MM.1S (cell line): Measurements from ENCODE around the gene ZNF428.

Experiments
- DNase-seq: peaks from one replicate; pipeline ENCODE4 v3.0.0-alpha.2; 2015
- H2AFZ ChIP-seq: fragments of 300-600 bp; sonication (generic); 2 replicates; pipeline ENCODE4 v1.6.0; 2016; ENCODE audit warnings: antibody characterized with exemption, low read length
- H3F3A ChIP-seq: fragments of 300-600 bp; sonication (generic); 2 replicates; pipeline ENCODE4 v1.6.1; 2016; ENCODE audit warnings: mild to moderate bottlenecking, antibody characterized with exemption, low read length, moderate library complexity, mixed read lengths; ENCODE audit not compliant: insufficient read depth
- H3K27ac ChIP-seq: fragments of 300-600 bp; sonication (generic); 2 replicates; pipeline ENCODE4 v1.5.1; 2016; ENCODE audit warnings: mild to moderate bottlenecking, low read length
- H3K27me3 ChIP-seq: fragments of 300-600 bp; sonication (generic); replicated peaks from 2 replicates; pipeline ENCODE4 v1.6.0; 2016; ENCODE audit warnings: low read length; ENCODE audit not compliant: insufficient read depth
- H3K36me3 ChIP-seq: fragments of 300-600 bp; sonication (generic); replicated peaks from 2 replicates; pipeline ENCODE4 v1.6.1; 2016; ENCODE audit warnings: mild to moderate bottlenecking, low read length, mixed read lengths; ENCODE audit not compliant: insufficient read depth
- H3K4me1 ChIP-seq: fragments of 300-600 bp; sonication (generic); 2 replicates; pipeline ENCODE4 v1.6.1; 2016; ENCODE audit warnings: low read length, mixed read lengths
- H3K4me2 ChIP-seq: fragments of 300-600 bp; sonication (generic); 2 replicates; pipeline ENCODE4 v1.6.0; 2016; ENCODE audit warnings: low read depth, low read length
- H3K4me3 ChIP-seq: fragments of 300-600 bp; sonication (generic); 2 replicates; pipeline ENCODE4 v1.5.1; 2016; ENCODE audit warnings: low read length, mixed read lengths
- H3K79me2 ChIP-seq: fragments of 300-600 bp; sonication (generic); 2 replicates; pipeline ENCODE4 v1.6.1; 2016; ENCODE audit warnings: mixed run types, low read length, mixed read lengths
- H3K9ac ChIP-seq: fragments of 300-600 bp; sonication (generic); 2 replicates; pipeline ENCODE4 v1.6.1; 2016; ENCODE audit warnings: low read length, mixed read lengths
- H3K9me2 ChIP-seq: fragments of 300-600 bp; sonication (generic); replicated peaks from 2 replicates; pipeline ENCODE4 v1.6.1; 2016; ENCODE audit warnings: mild to moderate bottlenecking, low read length, mixed read lengths; ENCODE audit not compliant: insufficient read depth
- H3K9me3 ChIP-seq: fragments of 300-600 bp; sonication (generic); replicated peaks from 2 replicates; pipeline ENCODE4 v1.6.1; 2016; ENCODE audit warnings: mild to moderate bottlenecking, low read length, mixed read lengths; ENCODE audit not compliant: insufficient read depth
- H4K20me1 ChIP-seq: fragments of 300-600 bp; sonication (generic); 2 replicates; pipeline ENCODE4 v1.6.1; 2016; ENCODE audit warnings: mild to moderate bottlenecking, low read length, moderate library complexity, mixed read lengths; ENCODE audit not compliant: insufficient read depth
- EZH2 ChIP-seq: fragments of 300-600 bp; sonication (generic); optimal IDR thresholded peaks from 2 replicates; pipeline ENCODE3; 2017; ENCODE audit warnings: low read depth, mild to moderate bottlenecking, antibody characterized with exemption, low read length, mixed read lengths
- EZH2phosphoT487 ChIP-seq: fragments of 300-600 bp; sonication (generic); IDR thresholded peaks from 2 replicates; pipeline ENCODE4 v1.6.1; 2018; ENCODE audit warnings: antibody characterized with exemption, low read length
- TF ChIP-seq, protein P1 (sequence below): fragments of 300-600 bp; sonication (generic); IDR thresholded peaks from 2 replicates; pipeline ENCODE4 v1.5.1; 2016; ENCODE audit warnings: antibody characterized with exemption, low read length, mixed read lengths

The ZNF428 gene

DNA sequence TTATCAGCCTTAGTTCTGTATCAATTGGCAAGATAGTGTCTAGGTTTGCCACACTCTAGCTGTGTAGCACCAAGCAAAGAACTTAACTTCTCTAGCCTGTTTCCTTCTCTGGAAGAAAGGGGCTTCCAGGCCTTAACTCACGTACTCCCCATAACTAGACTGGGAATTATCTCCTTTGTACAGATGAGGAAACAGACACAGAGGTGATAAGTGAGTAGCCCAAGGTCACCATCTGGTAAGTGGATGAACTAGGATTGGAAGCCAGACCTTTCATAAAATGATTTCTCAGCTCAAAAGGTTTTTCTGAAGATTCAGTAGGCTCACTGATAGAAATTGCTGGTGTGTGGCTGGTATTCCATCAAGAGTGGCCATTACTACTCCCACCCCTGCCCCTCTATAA is 3.1 kb downstream of the ZNF428 start:
- H2AFZ ChIP-seq, result no peak overlapping the region
- no peaks in the 10 kb centered on the region for H3K27me3 ChIP-seq
- H3K9me2 ChIP-seq, result no peaks in the 10 kb centered on the region
- no peaks in the 10 kb centered on the region for H3K36me3 ChIP-seq
- peaks cover 7% of the 10 kb centered on the region; the same call in 1 of the 2 replicates for H3K4me1 ChIP-seq
- no peak for TF ChIP-seq EZH2
- TF ChIP-seq, protein P1, sequence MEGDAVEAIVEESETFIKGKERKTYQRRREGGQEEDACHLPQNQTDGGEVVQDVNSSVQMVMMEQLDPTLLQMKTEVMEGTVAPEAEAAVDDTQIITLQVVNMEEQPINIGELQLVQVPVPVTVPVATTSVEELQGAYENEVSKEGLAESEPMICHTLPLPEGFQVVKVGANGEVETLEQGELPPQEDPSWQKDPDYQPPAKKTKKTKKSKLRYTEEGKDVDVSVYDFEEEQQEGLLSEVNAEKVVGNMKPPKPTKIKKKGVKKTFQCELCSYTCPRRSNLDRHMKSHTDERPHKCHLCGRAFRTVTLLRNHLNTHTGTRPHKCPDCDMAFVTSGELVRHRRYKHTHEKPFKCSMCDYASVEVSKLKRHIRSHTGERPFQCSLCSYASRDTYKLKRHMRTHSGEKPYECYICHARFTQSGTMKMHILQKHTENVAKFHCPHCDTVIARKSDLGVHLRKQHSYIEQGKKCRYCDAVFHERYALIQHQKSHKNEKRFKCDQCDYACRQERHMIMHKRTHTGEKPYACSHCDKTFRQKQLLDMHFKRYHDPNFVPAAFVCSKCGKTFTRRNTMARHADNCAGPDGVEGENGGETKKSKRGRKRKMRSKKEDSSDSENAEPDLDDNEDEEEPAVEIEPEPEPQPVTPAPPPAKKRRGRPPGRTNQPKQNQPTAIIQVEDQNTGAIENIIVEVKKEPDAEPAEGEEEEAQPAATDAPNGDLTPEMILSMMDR, result no peak
- TF ChIP-seq EZH2phosphoT487, result no peak
- H3K79me2 ChIP-seq, result peaks cover 49% of the 10 kb centered on the region
- H4K20me1 ChIP-seq, result no peaks in the 10 kb centered on the region
- H3F3A ChIP-seq, result peaks cover 21% of the 10 kb centered on the region; the same call in 1 of the 2 replicates
- no peak overlapping the region for H3K9ac ChIP-seq
- H3K4me3 ChIP-seq, result no peak overlapping the region
- H3K27ac ChIP-seq, result no peak overlapping the region
- DNase-seq, result no peak
- no peak overlapping the region for H3K4me2 ChIP-seq
- no peaks in the 10 kb centered on the region for H3K9me3 ChIP-seq

GRCh38 chr19:43612374-43612773 is 7.1 kb downstream of the ZNF428 start:
- DNase-seq, result no peak
- Histone ChIP-seq H3K9me3 (no peaks in the 10 kb centered on the region), H3K9me2 (no peaks in the 10 kb centered on the region), H2AFZ (no peak overlapping the region), H3K27me3 (no peaks in the 10 kb centered on the region), H3K4me3 (no peak overlapping the region), H3K4me1 (no peaks in the 10 kb centered on the region), H4K20me1 (no peaks in the 10 kb centered on the region), H3K36me3 (no peaks in the 10 kb centered on the region), H3K27ac (no peak overlapping the region), H3K9ac (no peak overlapping the region), H3K79me2 (peaks cover 37% of the 10 kb centered on the region), H3K4me2 (no peak overlapping the region), H3F3A (0 out of 2 replicates have a peak, but pooled peaks cover 5% of the 10 kb centered on the region)
- TF ChIP-seq EZH2 (no peak), EZH2phosphoT487 (no peak)
- TF ChIP-seq, protein P1, result no peak

- H3K4me2 ChIP-seq, result no peak within 1 kb of the TSS
- no peaks in the 10 kb centered on the region for H3K36me3 ChIP-seq
- H3K79me2 ChIP-seq, result peaks cover 32% of the 10 kb centered on the region
- H3F3A ChIP-seq, result 0 out of 2 replicates have a peak, but pooled peaks cover 5% of the 10 kb centered on the region
- no peaks in the 10 kb centered on the region for H3K9me3 ChIP-seq
- no peaks in the 10 kb centered on the region for H3K27me3 ChIP-seq
- no peak within 1 kb of the TSS for H3K4me3 ChIP-seq
- no peak for DNase-seq
- H3K27ac ChIP-seq, result no peak within 1 kb of the TSS
- H4K20me1 ChIP-seq, result no peaks in the 10 kb centered on the region
- no peaks in the 10 kb centered on the region for H3K9me2 ChIP-seq
- TF ChIP-seq EZH2 (no peak), EZH2phosphoT487 (no peak)
- TF ChIP-seq, protein P1, result no peak
- no peaks in the 10 kb centered on the region for H3K4me1 ChIP-seq
- no peak within 1 kb of the TSS for H3K9ac ChIP-seq
- no peak within 1 kb of the TSS for H2AFZ ChIP-seq
These were observed 7.6 kb downstream of the ZNF428 start, which contains the start of gene SRRM5 for GRCh38 chr19:43611788-43612187. Gene SRRM5, plus strand, starts transcription at chr19:43612088. Its CDS starts 34 bp downstream, at chr19:43612122.
